DMS53 treated with DMSO at 0.1 percent for 48 hours (cell line): ENCODE data around the gene IL37.
A peak's percentile ranks its signal among the peaks of the same experiment; 100 is the strongest.
"Not testable (repeated sequence)": the region's sequence is repeated elsewhere in the genome, so short reads cannot be mapped to it uniquely, and the experiment has no call there.

Experiments
- DNase-seq: peaks from one replicate; lab custom pipeline; 2025; ENCODE audit not compliant: unreplicated experiment; lab: John Stamatoyannopoulos, UW

The IL37 gene

GRCh38 chr2:112887964-112888749 lies 22.8 kb upstream of the IL37 start:
- no peak for DNase-seq

GRCh38 chr2:112889976-112890375 lies 21.0 kb upstream of the IL37 start:
- DNase-seq = no peak

- peak; percentile 92 for DNase-seq
These were observed 19.6 kb upstream of the IL37 start for GRCh38 chr2:112891385-112891831.

DNA sequence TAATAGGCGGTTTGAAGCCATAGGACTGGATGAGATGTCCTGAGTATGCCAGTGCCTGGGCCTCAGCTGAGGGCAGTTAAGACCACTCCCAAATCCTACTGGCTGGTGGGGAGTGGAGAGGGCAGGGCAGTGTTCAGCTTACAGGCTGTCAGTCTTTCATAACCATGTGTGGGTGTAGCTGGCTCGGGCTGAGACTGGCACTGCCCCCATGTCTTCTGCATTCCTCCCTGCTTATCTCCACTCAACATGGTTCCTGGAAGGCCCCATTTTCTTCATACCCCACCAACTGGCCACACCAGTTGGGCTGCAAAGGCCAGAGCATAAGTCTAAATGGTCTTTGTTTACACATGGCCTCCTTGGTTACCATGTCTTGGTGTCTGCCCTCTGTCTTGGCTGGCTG lies 17.2 kb upstream of the IL37 start:
- DNase-seq = no peak

- no peak for DNase-seq
These were observed 13.9 kb upstream of the IL37 start for GRCh38 chr2:112896909-112897623.

- no peak for DNase-seq
These were observed 13.4 kb upstream of the IL37 start for GRCh38 chr2:112897624-112897978.

DNA sequence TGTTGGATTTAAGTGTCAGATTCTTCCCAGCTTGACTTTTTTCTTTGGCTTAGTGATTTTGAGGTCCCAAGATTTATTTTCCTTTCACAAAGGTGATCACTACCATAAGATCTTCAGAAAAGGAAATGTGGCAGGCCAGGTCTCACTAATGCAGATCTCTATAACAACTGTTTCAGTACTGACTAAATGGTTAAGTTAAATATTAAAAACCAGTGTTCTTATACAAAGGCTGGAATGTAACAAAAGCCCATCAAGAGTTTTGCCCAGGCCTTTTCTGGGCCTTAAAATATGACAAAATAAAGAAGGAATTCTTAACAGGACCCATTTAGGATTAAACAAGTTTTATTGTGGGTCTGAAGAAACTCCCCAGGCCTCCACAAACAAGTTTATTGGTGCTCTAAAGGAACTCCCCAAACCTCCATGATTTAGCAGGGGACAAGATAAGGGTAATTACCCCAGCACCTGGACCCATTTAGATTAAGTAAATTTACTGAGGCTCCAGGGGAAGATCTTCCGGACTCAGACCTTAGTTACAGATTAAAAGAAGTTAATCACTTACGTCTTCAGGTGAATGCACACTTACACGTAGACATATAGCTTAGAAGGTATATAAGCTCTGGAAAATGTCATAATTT lies 9.4 kb upstream of the IL37 start:
- DNase-seq = not testable (repeated sequence)

GRCh38 chr2:112902816-112903215 lies 8.1 kb upstream of the IL37 start:
- DNase-seq = no peak

DNA sequence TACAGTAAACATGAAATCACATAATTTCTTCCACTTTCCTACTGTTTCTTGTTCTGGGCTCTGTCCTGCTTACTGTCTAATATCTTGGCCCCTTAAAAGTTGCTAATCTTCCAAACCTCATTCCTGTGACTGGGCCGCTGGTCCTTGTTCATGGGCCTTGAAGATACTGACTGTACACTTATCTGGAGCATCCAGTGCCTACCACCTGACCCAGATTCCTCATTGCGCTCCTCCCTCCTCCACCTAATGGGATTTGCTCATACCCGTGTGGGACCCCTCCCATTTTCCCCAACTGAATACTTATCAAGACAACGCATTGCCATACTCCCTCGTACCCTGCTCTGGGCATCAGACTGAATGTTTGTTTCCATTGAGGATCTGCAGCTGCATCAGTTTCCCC lies 6.1 kb upstream of the IL37 start:
- DNase-seq = no peak

DNA sequence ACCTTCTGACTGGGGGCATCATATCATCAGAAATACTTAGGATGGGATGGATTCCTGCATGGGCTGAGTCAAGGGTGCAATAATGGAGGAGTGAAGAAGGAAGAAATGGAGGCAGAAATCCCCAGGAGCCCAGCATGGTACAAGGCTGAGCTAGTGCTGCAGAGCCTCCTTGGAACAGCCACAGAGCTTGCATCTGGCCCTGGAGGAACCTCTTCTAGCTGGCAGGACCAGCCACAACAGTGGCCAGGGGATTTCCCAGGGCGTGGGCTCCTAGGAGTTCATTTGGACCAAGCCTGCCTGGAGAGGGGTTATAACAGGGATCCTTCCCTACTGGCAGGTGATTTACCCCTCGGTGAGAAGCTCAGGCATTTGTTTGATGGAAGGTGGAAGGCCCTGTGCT lies 4.7 kb upstream of the IL37 start:
- no peak for DNase-seq

DNA sequence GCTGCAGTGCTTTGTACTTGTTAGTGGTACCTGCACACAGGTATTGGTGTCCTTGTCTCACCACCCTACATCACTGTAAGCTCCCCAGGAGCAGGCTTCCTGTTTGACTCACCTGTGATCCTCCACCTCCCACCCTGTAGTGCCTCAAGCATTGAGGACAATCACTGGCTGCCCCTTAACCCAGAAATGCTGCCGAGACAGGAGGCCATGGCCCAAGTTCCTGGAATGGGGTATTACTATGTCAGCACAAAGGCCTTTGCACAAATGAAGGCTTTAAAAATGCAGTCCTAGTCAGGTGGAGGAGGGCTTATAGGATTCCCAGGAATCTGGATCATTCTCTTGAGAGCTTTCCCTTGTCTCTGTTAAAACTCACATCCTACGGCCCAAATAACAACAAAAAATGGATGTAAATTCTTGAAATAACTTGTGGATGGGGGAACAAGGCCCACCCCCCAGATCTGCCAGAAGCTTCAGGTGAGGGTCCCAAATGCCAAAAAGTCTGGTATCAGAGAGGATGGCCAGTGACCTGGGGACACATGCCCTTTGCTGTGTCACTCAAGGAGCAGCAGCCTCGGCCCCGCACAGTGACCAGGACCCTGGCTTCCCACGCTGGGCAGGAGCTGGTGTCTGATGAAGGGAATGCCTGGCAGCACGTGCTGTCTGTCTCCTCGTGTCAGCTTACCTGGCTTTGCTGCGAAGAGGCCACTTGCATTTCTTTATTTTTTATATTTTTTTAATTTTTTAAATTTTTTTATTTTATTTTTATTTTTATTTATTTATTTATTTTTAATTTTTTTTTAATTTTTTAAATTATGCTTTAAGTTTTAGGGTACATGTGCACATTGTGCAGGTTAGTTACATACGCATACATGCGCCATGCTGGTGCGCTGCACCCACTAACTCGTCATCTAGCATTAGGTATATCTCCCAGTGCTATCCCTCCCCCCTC lies 3.7 kb upstream of the IL37 start:
- DNase-seq = no peak

DNA sequence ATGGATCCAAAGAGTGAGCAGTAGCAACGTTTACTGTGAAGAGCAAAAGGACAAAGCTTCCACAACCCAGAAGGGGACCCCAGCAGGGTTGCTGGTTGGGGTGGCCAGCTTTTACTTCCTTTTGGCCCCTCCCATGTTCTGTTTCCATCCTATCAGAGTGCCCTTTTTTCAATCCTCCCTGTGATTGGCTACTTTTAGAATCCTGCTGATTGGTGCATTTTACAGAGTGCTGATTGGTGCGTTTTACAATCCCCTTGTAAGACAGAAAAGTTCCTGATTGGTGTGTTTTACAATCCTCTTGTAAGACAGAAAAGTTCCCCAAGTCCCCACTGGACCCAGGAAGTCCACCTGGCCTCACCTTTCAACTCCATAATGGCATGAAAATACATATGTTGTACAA lies 2.4 kb upstream of the IL37 start:
- not testable (repeated sequence) for DNase-seq

GRCh38 chr2:112910219-112910618 lies 746 bp upstream of the IL37 start:
- peak; percentile 6 for DNase-seq

DNA sequence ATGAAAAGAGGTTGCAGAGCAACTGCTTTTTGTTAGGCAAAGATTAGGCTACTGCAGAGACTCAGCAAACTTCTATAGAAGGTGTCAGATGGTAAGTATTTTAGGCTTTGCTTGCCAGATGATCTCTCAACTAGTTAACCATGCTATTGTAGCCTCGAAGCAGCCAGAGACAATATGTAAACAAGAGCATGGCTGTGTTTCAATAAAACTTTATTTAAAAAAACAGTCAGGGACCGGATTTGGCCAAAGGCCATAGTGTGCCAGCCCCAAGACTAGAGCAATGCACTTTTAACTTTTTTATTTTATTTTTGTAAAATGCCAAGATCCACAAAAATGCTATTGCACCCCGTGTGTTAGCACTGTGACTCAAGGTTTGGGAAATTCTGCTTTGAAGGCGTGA lies 1.4 kb downstream of the IL37 start:
- no peak for DNase-seq

DNA sequence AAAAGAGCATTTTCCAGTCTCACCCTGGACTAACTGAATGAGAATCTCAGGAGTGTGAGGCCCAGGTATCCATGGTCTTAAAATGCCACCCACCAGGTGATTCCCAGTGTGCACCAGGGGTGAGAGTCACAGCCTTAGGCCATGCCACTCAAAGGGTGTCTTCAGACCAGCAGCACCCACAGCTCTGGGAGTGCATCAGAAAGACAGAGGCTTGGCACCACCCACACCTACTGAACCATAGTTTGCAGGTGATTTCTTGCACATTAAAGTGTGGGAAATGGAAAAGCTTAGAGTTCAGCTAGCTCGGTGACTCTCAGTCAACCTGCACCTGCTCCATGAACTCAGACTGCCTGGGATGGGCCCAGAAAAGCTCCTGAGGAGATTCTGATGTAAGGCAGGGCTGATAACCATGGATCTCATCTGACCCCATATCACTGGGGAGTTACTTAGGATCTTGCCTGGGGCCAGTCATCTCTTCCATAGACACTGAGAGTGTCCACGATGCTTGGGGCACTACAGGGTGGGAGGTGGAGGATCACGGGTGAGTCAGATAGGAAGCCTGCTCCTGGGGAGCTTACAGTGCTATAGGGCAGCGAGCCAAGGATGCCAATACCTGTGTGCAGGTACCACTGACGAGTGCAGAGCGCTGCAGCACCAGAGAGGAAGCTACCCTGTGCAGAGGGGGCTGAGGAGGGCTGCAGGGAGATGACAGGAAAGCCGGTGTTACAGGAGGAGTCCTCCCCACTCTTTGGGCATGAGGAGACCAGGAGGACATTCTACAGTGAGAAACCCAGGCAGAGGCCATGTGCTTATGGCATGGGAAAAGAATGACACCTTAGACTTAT lies 4.6 kb downstream of the IL37 start:
- no peak for DNase-seq

DNA sequence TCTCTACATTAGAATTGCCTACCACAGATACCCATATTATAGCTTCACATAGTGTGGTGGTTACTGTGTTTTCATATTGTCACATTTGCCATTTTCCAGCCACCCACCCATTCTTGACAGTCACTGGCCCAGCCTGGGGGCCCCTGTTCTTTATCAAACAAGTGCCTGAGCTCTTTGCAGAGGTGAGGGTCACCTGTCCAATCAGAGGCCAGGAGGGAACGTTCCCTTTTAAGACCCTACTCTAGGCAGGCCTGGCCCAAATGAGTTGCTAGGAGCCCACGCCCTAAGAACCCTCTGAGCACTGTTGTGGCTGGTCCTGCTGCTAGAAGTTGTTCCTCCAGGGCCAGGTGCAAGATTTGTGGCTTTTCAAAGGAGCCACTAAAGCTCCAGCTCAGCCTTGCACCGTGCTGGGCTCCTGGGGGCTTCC lies 5.2 kb downstream of the IL37 start:
- no peak for DNase-seq

- no peak for DNase-seq
These were observed 5.8 kb downstream of the IL37 start for GRCh38 chr2:112916625-112917247.

DNA sequence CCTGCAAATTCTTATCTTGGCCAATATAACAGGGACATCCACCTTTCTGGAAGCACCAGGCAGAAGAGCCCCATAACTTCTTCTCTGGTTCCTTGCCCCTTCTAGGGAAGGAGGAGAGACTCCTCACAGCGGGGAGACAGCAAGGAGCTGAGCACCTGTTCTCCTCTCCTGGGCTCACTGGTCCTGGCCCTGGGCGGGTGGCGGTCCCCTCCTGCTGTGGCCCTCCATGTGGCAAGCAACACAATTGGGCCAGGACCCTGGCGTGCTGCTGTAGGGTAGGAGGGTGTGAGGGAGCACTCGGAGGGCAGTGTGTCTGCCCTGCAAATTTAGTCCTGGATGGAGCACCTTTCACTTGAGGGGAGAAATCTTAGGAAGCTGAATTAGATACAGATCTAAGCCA lies 6.9 kb downstream of the IL37 start:
- DNase-seq = no peak

DNA sequence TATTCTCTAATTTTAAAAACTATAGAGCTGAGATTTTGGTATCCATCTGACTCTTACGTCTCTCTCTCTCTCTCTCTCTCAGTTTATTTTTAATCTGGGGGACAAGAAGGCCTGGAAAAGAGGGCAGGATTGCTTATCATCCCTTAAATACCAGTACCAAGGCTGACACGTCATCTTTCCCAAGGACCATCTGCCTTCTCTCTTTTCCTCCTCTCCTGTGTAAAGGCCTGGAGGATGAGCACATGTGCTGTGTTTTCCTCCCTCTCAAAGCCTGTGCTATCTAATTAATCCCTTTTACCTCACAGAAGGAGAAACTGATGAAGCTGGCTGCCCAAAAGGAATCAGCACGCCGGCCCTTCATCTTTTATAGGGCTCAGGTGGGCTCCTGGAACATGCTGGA lies 7.3 kb downstream of the IL37 start:
- no peak for DNase-seq

DNA sequence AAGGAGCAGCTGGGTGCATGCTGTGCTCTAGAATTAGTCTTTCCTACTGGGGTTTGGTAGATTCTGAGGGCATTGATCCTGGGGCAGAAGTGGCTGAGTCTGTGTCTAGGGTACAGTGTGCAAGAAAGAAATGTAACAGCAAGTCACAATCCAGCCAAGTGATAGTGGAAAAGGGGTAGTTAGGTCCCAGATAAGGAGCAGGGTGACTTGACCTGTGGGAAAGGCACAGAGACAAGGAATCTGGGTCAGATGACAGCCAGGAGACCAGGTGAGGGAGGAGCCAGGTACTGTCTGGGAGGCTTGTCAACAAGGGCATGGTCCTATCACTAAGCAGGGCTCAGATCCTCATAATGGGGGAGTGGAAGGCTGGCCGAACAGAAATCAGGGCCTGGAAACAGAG lies 8.1 kb downstream of the IL37 start:
- no peak for DNase-seq
